HL-60/S4 treated with phorbol 12-myristate 13-acetate at 8.2 ng/mL for 4 days and 3 days (cell line): Measurements from ENCODE around the gene ZACN.

Experiments used
- in situ Hi-C: fragments of 300-500 bp; cut with MboI; formaldehyde crosslinking; loops from 2 replicates; pipeline ENCODE4 v1.15.0; 2022; ENCODE audit warnings: low sequenced_read_pairs

ZACN gene

GRCh38 chr17:76080768-76081287 is 1.8 kb downstream of the ZACN start:
- in situ Hi-C loops: no loop called here

GRCh38 chr17:76081295-76082210 is 2.6 kb downstream of the ZACN start:
- in situ Hi-C loops: no loop called here

- in situ Hi-C loops: no loop called here
Measured at GRCh38 chr17:76082326-76083251, 3.6 kb downstream of the ZACN start.

DNA sequence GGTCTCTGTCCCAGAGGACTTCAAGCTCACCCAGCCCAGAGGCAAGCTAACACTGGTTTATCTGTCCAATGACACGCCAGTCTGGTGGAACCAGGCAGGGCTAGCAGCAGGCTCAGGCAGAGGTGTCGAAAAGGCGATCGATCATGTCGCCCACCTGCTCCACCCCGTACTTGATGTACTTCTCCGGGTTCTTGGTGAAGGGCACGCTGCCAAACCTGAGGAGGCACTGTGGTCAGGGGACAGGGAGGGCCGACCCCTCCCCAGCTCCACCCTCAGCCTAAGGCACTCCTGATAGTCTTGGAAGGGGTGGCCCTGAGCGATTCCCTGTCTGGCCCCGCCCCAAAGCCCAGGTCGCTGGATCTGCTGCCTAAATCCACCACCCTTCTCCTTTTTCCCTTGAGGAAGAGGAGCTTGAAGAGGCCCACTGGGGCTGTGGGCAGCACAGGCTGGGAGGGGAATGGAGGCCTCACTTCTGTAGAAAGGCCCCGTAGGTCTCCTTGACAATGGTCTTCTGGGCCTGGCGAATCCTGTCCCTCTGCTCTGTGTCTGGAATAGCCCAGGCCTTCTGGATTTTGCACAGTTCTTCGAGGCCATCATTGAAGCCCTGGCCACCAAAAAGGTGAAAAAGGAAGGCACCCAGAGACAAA is 4.7 kb downstream of the ZACN start:
- in situ Hi-C loops: no loop called here

GRCh38 chr17:76085066-76085730 is 6.2 kb downstream of the ZACN start:
- in situ Hi-C loops: no loop called here

DNA sequence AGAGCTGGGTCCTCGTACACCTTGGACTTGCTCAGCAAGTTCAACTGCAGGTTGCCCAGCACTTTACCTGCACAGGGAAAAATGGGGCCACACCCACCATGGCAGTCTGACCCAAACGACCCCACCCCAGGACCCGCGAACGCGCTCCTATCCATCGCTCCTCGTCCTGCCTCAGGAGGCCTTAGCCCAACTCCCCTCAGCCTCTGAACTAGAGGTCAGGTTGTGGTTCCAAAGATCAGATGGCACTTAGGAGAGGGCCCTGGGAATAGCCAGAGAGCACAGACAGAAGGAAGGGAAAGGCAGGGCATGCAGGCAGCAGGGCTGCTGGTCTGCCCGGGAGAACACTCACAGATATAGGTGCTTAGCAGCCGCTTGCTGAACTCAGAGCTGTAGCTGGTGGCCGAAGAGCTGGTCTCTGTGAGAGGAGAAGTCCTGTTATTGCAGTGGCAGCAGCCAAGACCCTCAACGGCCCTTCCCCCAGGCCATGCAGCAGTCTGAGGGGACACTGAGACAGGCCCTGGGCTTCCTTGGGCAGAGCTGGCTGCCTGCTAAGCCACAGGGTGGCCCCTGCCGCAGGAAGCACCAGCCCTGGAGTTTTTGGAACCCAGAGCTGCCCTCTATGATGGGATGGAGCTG is 6.9 kb downstream of the ZACN start:
- in situ Hi-C loops: no loop called here

GRCh38 chr17:76086384-76086783 is 7.4 kb downstream of the ZACN start:
- in situ Hi-C loops: no loop called here

DNA sequence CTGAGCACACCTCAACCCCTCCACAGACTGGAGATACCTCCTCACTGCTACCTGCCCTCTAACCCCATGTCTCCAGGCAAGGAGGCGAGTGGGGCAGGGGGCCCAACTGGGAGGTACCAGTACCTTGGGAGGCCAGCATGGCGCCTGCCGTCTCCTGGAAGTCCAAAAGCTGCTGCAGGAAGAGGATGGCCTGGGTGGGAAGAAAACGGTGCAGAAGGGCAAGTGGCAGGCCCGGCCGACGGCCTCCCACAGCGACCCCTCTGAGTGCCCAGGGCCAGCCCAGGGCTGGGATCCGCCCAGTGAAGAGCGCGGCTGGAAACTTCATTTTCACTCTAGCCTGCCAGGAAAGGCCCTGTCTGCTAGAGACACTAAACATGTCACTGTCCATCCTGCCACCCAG is 8.5 kb downstream of the ZACN start:
- in situ Hi-C loops: no loop called here

GRCh38 chr17:76088041-76088867 is 9.3 kb downstream of the ZACN start:
- in situ Hi-C loops: no loop called here

GRCh38 chr17:76088868-76089576 is 10.0 kb downstream of the ZACN start:
- in situ Hi-C loops: no loop called here

- in situ Hi-C loops: no loop called here
Measured at GRCh38 chr17:76089680-76090516, 10.9 kb downstream of the ZACN start.

DNA sequence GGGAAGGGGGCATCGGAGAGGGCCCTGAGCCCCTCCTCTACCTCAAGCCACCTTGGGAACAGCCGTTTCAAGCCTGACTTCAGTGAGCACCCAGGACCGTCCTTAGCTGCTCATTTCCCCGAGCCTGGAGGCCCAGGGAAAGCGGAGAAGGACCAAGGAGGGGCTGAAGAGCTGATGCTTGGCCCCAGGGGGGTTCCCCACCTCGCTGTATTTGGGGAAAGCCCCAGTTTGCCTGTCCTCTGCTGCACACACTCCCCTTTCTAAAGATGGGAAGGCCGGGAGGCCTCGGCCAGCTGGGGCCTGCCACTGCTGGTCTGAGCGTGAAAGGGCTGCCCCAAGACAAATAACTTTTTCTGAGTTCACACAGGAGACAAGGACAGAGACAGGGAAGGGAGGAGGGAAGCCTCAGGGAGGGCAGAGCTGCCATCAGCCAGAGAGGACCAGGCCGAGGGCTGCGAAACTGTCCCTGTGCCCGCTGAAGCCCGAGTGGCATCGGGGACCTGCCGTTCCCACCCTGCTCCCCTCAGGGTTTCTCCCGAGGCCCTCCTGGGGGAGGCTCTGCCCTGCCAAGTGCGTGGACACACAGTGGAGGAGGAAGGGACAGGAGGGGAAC is 11.6 kb downstream of the ZACN start:
- in situ Hi-C loops: no loop called here

DNA sequence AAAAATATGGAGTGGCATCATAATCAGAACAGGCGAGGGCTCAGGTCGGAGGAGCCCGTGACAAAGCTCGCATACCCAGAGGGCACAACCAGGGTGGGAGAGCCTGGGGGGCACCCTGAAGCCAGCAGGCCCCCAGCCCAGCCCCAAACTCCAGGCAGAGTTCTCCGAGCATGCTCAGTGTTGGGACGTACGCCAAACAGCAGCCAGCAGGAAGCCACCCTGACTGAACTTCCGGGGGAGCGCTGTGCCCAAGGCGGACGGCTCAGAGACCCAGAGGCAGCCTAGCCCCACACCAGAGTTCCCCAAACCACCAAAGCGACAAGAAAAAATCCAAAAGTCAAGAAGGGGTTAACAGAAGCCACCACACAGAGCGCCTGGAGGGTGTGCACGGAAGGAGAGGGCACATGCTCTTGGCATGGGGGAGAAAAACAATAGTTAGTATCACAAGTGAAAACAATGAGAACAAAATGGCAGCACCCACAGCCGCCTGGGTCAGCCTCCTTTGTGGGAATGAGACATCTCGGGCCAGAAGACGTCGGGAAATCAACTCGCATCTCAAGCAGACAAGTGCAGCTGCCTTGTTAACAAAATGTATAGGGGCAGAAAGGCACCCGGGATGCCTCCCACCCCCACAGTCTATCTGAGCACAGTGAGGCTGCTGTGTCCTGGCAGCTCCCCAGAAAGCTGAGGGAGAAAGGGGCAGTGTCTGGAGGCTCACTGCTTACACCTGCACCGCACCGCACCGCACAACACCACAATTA is 12.7 kb downstream of the ZACN start:
- in situ Hi-C loops: no loop called here

- in situ Hi-C loops: no loop called here
Measured at GRCh38 chr17:76092526-76093413, 13.8 kb downstream of the ZACN start.

GRCh38 chr17:76094046-76094445 is 15.1 kb downstream of the ZACN start:
- in situ Hi-C loops: no loop called here
